GM12864 (cell line): ENCODE measurements around the gene RXYLT1.
A peak's percentile ranks its signal among the peaks of the same experiment; 100 is the strongest.

ENCODE experiments used
- DNase-seq: peaks from one replicate; pipeline ENCODE4 v3.0.0-alpha.2; 2011; ENCODE audit warnings: low read depth
- H3K4me3 ChIP-seq: 2 replicates; pipeline ENCODE4 v1.5.1; 2011; ENCODE audit warnings: mild to moderate bottlenecking, low read depth, low read length, control low read depth
- TF ChIP-seq, protein P1 (sequence below): IDR thresholded peaks from 2 replicates; pipeline ENCODE4 v1.5.1; 2011; ENCODE audit warnings: low read depth, mild to moderate bottlenecking, moderate library complexity, low read length, control low read depth, inconsistent platforms; ENCODE audit errors: missing control alignments

Gene RXYLT1

GRCh38 chr12:63815482-63815852 lies 35.8 kb downstream of the RXYLT1 start:
- H3K4me3 ChIP-seq = no peak overlapping the region
- DNase-seq = no peak
- TF ChIP-seq, protein P1, sequence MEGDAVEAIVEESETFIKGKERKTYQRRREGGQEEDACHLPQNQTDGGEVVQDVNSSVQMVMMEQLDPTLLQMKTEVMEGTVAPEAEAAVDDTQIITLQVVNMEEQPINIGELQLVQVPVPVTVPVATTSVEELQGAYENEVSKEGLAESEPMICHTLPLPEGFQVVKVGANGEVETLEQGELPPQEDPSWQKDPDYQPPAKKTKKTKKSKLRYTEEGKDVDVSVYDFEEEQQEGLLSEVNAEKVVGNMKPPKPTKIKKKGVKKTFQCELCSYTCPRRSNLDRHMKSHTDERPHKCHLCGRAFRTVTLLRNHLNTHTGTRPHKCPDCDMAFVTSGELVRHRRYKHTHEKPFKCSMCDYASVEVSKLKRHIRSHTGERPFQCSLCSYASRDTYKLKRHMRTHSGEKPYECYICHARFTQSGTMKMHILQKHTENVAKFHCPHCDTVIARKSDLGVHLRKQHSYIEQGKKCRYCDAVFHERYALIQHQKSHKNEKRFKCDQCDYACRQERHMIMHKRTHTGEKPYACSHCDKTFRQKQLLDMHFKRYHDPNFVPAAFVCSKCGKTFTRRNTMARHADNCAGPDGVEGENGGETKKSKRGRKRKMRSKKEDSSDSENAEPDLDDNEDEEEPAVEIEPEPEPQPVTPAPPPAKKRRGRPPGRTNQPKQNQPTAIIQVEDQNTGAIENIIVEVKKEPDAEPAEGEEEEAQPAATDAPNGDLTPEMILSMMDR = no peak

GRCh38 chr12:63816031-63816430 lies 36.3 kb downstream of the RXYLT1 start:
- DNase-seq = no peak
- TF ChIP-seq, protein P1 = no peak
- no peak overlapping the region for H3K4me3 ChIP-seq

DNA sequence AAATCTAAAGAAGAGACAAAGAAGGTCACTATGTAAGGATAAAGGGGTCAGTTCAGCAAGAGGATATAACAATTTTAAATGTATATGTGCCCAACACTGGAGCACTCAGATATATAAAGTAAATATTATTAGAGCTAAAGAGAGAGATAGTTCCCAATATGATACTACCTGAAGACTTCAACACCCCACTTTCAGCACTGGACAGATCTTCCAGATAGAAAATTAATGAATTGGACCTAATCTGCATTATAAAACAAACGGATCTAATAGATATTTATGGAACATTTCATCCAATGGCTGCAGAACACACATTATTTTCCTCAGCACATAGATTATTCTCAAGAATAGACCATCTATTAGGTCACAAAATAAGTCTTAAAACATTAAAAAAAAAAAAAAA lies 40.7 kb downstream of the RXYLT1 start:
- TF ChIP-seq, protein P1 = no peak
- no peak overlapping the region for H3K4me3 ChIP-seq
- DNase-seq = no peak

DNA sequence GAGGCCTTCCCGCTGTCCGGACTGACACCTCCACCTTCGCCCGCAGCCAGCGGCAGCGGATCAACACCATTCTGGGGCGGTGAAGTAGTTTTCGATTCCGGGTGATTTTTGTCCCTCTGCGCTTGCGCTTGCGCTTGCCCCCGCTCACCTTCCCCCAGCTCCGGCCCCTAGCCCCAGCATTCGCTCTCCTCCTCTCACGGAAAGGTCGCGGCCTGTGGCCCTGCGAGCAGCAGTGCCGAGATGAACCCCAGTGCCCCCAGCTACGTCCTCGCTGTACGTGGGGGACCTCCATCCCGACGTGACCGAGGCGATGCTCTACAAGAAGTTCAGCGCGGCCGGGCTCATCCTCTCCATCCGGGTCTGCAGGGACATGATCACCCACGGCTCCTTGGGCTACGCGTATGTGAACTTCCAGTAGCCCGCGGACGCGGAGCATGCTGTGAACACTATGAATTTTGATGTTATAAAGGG lies 42.1 kb downstream of the RXYLT1 start:
- H3K4me3 ChIP-seq = no peak overlapping the region
- no peak for DNase-seq
- TF ChIP-seq, protein P1 = no peak

DNA sequence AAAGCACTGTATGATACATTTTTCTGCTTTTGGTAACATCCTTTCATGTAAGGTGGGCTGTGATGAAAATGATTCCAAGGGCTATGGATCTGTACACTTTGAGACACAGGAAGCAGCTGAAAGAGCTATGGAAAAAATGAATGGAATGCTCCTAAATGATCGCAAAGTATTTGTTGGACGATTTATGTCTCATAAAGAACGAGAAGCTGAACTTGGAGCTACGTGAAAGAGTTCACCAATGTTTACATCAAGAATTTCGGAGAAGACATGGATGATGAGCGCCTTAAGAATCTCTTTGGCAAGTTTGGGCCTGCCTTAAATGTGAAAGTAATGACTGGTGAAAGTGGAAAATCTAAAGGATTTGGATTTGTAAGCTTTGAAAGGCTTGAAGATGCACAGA lies 42.6 kb downstream of the RXYLT1 start:
- H3K4me3 ChIP-seq = no peak overlapping the region
- TF ChIP-seq, protein P1 = no peak
- no peak for DNase-seq

DNA sequence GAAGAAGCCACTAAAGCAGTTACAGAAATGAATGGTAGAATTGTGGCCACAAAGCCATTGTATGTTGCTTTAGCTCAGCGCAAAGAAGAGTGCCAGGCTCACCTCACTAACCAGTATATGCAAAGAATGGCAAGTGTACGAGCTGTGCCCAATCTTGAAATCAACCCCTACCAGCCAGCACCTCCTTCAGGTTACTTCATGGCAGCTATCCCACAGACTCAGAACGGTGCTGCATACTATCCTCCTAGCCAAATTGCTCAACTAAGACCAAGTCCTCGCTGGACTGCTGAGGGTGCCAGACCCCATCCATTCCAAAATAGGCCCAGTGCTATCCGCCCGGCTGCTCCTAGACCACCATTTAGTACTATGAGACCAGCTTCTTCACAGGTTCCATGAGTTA lies 43.3 kb downstream of the RXYLT1 start:
- no peak overlapping the region for H3K4me3 ChIP-seq
- DNase-seq = no peak
- TF ChIP-seq, protein P1 = no peak

DNA sequence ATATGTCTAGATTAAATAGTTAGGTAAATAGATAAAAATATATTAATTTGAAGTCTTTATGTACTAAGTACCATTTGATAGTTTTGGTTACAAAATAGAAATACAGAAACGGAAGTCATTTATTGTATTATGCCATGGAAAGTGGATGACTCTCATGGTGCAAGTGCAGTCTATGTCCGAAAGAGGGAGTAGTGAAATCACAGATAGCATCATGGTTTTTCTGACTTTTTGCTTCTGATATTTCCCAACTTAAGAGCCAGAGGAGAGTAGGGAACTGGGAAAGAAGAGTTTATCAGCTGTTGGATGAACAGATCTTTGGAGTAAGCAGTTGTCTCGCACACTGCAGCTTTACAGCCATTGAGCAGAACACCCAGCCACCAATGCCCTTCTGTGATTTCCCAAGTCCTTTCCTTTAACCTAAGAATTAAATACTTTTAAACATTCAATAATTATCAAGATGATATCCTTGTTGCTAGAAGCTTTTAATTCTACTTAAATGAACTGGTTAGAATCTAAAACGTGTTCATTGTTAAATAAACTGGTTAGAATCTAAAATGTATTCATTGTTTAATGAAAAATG lies 46.4 kb downstream of the RXYLT1 start:
- TF ChIP-seq, protein P1 = peak; percentile 74
- no peak overlapping the region for H3K4me3 ChIP-seq
- DNase-seq = no peak
